ENCODE data around the gene CCDC87.

DNA sequence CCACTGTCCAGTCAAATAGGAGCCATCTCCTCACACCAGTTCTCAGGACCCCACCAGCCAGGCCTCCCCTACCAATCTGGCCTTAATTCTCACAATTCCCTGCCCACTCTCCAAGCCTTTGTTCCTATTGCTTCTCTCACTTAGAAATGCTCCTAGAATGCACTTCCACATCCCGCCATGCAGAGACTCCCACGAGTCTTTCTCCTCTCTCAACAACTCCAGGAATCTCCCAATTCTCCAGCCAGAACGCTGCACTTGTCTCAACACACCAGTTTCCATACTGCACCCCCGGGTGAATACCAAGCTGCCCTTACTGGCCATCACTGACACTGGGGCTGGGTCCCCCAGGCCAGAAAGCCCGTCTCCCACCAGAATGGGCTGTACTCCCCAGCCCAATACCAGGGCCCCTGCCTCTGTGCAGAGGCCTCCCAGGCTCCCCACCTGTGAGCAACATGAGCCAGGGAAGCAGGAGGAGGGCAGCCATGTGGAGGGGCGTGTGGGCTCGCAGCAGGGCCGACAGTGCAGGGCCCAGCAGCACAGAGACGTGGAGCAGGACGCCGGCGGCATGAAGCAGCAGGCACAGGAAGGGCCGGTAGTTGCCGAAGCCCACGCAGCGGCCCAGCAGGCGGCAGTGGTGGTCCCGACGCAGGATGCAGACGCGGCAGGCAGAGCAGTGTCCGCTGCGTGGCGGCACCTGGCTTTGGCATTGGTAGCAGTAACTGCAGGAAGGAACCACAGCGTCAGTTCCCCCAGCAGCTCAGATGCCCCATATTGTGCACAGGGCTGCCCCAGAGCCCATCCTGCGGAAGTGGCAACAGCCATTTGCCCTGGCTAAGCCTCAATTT, 49.4 kb downstream of the CCDC87 start:
- TF ChIP-seq, protein P1, sequence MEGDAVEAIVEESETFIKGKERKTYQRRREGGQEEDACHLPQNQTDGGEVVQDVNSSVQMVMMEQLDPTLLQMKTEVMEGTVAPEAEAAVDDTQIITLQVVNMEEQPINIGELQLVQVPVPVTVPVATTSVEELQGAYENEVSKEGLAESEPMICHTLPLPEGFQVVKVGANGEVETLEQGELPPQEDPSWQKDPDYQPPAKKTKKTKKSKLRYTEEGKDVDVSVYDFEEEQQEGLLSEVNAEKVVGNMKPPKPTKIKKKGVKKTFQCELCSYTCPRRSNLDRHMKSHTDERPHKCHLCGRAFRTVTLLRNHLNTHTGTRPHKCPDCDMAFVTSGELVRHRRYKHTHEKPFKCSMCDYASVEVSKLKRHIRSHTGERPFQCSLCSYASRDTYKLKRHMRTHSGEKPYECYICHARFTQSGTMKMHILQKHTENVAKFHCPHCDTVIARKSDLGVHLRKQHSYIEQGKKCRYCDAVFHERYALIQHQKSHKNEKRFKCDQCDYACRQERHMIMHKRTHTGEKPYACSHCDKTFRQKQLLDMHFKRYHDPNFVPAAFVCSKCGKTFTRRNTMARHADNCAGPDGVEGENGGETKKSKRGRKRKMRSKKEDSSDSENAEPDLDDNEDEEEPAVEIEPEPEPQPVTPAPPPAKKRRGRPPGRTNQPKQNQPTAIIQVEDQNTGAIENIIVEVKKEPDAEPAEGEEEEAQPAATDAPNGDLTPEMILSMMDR (IDR thresholded peaks at IDR 0.05) = peak in 5 of 6 experiments; percentile 7 to 53 (median 27)
- TF ChIP-seq POLR2A (IDR thresholded peaks at IDR 0.05) = no peak

Measured in Peyer's patch (tissue), 4 donors.